GM20000 (cell line): ENCODE results near the gene NOC2L.
"Not testable (repeated sequence)": the region's sequence is repeated elsewhere in the genome, so short reads cannot be mapped to it uniquely, and the experiment has no call there.

Experiments used
- DNase-seq: peaks from one replicate; pipeline ENCODE4 v3.0.0; 2012; ENCODE audit warnings: low spot score
- TF ChIP-seq, protein P1 (sequence below): IDR thresholded peaks from 2 replicates; pipeline ENCODE4 v1.5.1; 2012; ENCODE audit warnings: mild to moderate bottlenecking, control low read depth; ENCODE audit errors: extremely low read depth, missing control alignments

The NOC2L gene

DNA sequence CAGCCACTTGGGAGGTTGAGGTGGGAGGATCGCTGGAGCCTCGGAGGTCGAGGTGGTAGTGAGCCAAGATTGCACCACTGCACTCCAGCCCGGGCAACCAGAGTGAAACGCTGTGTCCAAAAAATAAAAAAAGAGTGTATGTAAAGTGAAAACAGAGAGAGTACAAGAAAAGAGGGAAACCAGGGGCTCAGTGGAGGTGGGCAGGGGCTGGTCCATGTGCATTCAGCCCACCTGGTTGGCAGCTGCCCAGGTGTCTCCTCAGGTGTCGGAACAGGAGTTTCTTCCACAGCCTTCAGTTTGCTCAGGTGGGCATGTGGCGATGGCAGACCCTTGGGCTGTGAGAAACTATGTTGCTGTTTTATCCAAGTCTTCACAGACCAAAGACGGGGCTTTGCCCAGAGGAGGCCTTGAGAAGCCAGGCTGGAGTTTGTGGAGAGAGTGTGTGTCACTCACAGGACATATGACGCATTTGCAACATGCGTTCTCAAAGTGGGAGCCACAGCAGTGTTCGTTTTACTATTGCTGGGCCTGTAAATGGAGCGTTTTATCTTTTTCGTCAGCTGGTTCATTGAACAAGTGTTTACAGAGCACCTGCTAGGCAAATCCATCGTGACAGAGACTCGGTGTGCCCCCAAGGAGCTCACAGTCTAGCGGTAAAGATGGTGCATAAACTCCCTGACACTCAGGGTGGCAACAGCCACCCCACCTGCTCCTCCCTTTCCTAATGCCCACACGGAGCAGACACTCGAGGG lies 57.8 kb downstream of the NOC2L start:
- TF ChIP-seq, protein P1, sequence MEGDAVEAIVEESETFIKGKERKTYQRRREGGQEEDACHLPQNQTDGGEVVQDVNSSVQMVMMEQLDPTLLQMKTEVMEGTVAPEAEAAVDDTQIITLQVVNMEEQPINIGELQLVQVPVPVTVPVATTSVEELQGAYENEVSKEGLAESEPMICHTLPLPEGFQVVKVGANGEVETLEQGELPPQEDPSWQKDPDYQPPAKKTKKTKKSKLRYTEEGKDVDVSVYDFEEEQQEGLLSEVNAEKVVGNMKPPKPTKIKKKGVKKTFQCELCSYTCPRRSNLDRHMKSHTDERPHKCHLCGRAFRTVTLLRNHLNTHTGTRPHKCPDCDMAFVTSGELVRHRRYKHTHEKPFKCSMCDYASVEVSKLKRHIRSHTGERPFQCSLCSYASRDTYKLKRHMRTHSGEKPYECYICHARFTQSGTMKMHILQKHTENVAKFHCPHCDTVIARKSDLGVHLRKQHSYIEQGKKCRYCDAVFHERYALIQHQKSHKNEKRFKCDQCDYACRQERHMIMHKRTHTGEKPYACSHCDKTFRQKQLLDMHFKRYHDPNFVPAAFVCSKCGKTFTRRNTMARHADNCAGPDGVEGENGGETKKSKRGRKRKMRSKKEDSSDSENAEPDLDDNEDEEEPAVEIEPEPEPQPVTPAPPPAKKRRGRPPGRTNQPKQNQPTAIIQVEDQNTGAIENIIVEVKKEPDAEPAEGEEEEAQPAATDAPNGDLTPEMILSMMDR: no peak
- no peak for DNase-seq

GRCh38 chr1:899636-900317 lies 59.3 kb downstream of the NOC2L start:
- TF ChIP-seq, protein P1: no peak
- peak; percentile 4 for DNase-seq

DNA sequence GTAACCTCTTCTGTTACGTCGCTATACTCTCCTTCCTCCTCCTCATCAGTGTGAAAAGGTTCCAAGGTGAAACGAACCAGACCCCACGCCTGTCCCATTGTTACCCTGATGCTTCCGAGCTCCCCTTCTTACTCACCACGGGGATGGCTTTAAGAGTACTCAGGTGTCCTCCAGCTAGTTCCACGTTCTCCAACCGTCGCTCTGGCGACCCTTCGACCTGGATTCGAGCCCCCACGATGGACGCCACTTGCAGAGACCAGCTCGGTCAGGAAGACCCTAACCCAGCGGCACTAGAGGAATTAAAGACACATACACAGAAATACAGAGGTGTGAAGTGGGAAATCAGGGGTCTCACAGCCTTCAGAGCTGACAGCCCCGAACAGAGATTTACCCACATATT lies 61.1 kb downstream of the NOC2L start:
- DNase-seq: not testable (repeated sequence)

DNA sequence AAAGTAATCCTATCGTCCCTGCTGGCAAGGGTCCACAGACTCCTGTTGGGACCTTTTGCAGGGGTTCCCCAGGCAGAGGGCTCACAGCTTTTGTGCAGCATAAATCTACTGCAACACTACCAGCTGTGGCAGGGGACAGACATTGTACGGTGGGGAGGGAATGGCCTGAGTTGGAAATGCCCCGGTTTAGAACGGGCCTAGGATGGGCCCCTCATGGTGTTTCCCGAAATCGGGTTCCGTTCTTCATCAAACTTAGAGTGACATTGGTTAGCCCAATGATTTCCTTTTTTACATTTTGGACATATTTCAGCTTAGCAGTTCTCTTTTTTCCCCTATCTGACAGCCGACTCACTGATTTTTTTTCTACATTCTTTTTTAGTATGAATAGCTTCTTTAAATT lies 61.8 kb downstream of the NOC2L start:
- DNase-seq: no peak
- TF ChIP-seq, protein P1: no peak
